Measurements from ENCODE around the gene EML4.

DNA sequence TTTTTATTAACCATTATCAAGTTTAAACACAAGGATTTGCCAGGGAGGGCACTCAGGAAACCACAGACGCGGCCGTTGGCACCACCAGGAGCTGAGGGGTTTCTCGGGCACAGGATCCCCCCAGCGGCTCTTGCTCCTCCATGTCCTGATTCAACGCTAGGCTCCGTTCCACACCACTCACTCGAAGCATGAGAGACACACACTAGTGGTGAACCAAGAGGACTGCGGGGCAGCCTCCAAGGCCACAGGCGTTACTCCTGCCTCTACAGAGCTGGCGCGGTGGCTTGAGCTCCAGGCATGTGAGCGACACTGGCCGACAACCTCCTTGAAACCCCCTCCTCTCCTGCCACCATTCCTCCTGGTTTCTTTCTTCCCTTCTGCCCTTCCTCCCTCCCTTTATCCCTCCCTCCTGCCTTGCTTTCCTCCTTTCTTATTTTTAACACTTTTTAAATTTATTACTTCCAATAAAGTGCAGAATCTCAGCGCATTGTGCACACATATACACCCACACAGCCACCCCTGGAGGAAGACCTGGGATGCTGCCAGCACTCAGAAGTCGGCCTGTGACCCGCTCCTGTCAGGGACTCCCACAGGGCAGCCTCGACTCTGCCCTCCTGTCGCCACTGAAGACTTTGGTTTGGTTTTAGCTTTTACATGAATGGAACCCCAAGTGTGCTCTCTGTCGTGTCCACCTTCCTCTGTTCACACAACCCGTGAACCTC, 170.2 kb downstream of the EML4 start:
- TF ChIP-seq POLR2AphosphoS5 (IDR thresholded peaks at IDR 0.05; ENCODE audit: borderline replicate concordance, low read depth, low read length) (no peak), EZH2 (IDR thresholded peaks at IDR 0.05) (no peak)

All from SK-N-MC (cell line).